Activated T-helper 1 cell treated with anti-CD3 and anti-CD28 coated beads, Interleukin-2, amount 50 U/mL, for 16 hours (primary cell): ENCODE results near the gene SLC39A7.
A peak's percentile ranks its signal among the peaks of the same experiment; 100 is the strongest.

Experiments
- DNase-seq, 2 donors: peaks; one replicate each; pipeline ENCODE4 v3.0.0-alpha.2; 2020; ENCODE audit warnings: low read depth in 1 of 2, low spot score in 1 of 2

Gene SLC39A7

GRCh38 chr6:33204415-33205190 is 3.9 kb downstream of the SLC39A7 start, which contains the start of gene HSD17B8:
Gene HSD17B8, plus strand, starts transcription at chr6:33204655. Its CDS starts 14 bp downstream, at chr6:33204669.
- peak; percentile 79 to 85 for DNase-seq

DNA sequence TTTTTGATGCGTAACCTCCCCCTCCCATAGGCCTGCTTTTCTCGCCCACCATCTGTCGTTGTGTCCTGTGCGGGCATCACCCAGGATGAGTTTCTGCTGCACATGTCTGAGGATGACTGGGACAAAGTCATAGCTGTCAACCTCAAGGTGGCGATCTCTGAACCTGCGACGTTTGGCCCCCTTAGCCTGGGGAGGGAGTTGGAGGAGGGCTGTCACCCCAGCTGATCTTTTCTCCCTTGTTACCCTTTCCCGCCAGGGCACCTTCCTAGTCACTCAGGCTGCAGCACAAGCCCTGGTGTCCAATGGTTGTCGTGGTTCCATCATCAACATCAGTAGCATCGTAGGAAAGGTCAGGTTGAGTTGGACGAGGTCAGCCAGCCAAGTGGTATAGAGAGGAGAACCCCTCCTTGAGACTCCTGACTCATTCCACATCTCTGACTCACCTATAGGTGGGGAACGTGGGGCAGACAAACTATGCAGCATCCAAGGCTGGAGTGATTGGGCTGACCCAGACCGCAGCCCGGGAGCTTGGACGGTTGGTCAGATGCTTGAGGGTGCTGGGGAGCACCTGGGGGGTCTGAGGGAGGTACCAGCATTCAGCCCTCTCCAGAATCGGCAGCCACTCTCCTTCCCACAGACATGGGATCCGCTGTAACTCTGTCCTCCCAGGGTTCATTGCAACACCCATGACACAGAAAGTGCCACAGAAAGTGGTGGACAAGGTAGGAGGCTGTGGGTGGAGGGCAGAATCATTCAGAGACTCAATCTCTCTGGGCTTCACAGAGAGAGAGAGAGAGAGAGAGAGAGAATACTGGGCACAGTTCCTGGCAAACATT is 4.7 kb downstream of the SLC39A7 start:
- no peak for DNase-seq

DNA sequence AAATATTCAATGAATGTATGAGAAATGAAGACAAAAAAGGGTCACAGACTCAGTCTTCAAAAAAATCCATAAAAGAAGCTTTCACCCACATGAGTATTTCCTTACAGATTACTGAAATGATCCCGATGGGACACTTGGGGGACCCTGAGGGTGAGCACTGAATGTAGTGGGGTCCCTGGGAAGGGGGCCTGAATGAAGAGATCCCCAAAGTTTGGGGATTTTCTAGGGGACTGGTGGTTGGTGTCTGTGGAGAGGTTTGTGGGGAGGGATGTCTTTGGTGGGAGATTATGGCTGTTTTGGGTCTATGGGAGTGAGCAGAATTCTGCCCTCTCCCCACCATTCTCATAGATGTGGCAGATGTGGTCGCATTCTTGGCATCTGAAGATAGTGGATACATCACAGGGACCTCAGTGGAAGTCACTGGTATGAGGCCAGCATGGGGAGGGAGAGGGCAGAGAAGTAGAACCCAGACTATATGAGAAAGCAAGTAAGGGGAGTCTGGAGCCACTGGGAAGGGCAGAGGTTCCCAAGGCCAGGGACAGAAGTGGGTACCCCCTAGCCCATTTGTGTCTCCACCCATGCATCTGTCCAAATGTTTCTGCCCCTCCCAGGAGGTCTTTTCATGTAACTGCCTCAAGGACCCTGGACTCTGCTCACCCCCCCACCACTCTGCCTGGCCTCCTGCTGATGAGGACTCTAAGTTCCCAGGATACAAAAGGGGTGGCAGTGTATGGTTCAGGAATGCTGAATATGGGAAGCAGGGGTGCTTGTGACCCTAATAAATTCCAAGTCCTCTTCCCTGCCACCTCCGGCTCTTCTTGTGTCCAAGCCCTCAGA is 5.6 kb downstream of the SLC39A7 start:
- DNase-seq = no peak

DNA sequence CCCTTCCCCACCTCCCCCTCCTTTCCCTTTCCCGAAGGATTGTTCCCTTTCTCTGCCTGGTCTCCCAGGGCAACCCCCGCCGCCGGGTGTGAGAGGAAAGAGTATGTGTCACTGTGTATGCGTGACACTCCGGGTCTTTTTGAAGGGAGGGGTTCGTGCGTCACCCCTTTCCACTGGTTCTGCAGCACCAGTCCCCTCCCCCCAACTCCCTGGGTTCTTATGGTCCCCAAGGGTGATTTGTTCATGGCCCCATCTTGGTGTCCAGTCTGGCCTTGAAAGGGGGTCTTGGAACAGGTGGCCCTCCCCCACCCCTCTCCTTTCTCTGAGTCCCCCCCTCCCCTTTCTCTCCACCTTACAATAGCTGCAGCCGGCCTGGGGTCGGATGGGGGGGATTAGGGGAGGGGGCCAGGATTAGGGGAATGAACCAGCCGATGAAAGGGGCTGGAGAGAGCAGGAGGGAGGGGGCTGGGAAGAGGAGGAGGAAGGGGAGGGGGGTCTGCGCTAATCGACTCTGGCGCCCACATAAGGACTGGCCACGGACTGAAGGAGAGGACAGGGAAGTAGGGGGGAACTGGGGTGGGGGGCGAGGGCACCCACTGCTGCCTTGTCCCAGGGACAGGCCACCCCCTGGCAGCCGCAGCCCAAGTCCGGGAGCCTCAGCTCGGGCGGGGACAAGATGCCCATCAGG is 6.3 kb downstream of the SLC39A7 start:
- no peak for DNase-seq

- no peak for DNase-seq
Observed at GRCh38 chr6:33207552-33208090, 7.0 kb downstream of the SLC39A7 start.

- peak; percentile 71 to 80 for DNase-seq
Observed at GRCh38 chr6:33208091-33208967, 7.7 kb downstream of the SLC39A7 start, which contains the start of gene RING1. Gene RING1, plus strand, starts transcription at chr6:33208500. Its CDS starts 323 bp downstream, at chr6:33208823.

DNA sequence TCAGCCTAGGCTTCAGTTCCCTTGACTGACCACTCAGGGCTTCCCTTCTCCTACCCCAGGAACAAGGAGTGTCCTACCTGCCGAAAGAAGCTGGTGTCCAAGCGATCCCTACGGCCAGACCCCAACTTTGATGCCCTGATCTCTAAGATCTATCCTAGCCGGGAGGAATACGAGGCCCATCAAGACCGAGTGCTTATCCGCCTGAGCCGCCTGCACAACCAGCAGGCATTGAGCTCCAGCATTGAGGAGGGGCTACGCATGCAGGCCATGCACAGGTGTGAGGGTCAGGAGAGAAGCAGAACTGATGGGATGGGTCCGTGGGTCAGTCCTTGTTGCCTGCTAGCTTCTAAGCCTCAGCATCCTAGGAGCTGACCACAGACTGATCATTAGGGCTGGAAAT is 9.2 kb downstream of the SLC39A7 start:
- DNase-seq = no peak

DNA sequence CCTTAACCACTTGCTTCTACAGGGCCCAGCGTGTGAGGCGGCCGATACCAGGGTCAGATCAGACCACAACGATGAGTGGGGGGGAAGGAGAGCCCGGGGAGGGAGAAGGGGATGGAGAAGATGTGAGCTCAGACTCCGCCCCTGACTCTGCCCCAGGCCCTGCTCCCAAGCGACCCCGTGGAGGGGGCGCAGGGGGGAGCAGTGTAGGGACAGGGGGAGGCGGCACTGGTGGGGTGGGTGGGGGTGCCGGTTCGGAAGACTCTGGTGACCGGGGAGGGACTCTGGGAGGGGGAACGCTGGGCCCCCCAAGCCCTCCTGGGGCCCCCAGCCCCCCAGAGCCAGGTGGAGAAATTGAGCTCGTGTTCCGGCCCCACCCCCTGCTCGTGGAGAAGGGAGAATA is 10.5 kb downstream of the SLC39A7 start:
- DNase-seq = no peak

DNA sequence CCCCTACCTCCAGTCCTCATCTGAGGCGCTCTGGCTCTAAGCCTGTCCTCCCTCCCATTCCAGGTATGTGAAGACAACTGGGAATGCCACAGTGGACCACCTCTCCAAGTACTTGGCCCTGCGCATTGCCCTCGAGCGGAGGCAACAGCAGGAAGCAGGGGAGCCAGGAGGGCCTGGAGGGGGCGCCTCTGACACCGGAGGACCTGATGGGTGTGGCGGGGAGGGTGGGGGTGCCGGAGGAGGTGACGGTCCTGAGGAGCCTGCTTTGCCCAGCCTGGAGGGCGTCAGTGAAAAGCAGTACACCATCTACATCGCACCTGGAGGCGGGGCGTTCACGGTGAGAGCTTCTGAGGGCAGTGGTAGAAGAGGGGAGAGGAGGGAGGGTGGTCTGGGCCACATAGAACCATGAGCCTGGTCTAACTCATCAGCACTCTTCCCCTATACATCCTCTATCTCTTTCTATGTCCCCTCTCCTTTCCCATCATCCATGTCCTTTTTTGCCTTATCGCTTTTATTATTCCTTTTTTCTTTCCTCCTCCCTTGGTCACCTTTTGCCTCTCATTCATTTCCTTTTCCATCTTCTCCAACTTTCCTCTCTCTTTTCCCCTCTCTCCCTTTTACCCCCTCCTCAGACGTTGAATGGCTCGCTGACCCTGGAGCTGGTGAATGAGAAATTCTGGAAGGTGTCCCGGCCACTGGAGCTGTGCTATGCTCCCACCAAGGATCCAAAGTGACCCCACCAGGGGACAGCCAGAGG is 11.2 kb downstream of the SLC39A7 start:
- no peak for DNase-seq

GRCh38 chr6:33212857-33213165 is 12.1 kb downstream of the SLC39A7 start:
- no peak for DNase-seq

DNA sequence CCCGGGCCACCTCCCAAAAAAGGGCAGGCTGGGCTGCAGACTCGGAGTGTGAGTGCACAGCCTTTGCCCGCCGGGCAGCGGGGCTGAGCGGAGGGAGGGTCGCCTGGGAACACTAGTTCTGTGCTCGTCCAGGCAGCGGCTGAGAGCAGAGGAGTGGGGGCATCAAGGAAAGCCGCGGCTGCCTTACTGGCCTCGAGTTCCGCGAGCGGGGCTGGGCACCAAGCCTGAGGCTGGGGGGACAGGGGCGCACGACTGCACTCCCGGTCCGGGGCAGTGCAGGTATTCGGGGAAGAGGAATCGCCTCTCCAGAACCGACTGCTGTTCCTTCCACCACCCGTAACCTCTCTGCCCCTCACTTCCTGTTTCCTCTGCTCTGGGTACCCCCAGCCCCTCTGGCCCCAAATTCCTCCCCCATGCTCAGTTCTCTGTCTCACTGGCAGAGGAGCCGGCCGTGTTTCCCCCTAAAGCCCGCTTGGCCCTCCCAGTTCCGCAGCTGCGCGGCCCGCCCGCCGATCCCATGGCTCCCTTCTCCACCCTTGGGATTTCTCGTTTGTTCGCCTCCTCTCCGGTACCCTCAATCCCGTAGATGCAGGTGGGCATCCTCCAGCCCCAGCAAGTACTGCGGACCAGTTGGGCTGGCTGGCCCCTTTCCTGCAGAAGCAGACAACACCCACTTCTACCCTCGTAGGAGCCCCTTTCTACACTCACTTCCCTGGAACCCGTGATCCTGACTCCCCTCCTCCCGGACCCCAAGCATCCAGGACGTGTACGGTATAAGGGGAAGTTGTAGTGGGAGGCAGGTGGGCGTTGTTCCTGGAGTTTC is 12.7 kb downstream of the SLC39A7 start:
- no peak for DNase-seq

GRCh38 chr6:33213989-33214335 is 13.3 kb downstream of the SLC39A7 start:
- DNase-seq = no peak

GRCh38 chr6:33215271-33216116 is 14.8 kb downstream of the SLC39A7 start:
- DNase-seq = no peak

GRCh38 chr6:33216117-33216649 is 15.5 kb downstream of the SLC39A7 start:
- DNase-seq = no peak

DNA sequence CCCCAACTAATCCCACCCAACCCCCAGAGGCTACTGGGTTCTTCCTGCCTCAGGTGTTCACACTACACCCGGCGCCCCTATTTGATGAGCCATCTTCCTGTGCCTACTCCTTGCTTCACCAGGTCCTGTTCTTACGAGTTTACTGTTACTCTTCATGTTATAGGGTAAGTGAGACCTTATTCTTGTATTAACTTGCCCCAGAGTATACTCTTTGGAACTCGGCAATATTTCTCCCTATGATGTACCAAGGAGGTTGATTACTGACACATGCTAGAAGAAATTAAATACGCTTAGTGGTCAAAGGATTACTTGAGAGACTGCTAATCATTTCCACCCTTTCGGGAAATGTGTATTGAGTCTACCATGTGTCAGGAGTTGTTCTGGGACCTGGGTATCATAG is 16.6 kb downstream of the SLC39A7 start:
- no peak for DNase-seq

DNA sequence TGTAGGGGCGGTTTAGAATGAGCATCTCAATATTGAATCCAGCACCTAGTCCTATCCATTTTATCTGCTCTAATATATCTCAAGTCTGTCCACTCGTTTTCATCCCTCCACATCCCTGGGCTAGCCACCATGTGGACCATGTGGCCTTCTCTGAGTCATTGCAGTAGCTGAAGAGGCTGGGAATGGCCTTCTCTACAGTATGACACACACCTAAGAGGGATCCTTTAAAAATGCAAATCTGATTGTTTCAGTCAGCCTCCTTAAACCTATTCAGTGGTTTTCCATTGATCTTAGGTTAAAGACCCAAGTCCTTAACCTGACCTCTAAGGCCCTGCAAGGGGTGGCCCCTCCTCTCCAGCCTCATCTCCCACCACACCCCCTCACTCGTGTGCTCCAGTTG is 17.0 kb downstream of the SLC39A7 start:
- DNase-seq = no peak
